Measurements from ENCODE around the gene MMRN2. TPM values are rescaled to one million over a fixed set of nuclear protein-coding genes. Genes with fewer than 3 reads are reported as not detected.
"Not testable (repeated sequence)": the region's sequence is repeated elsewhere in the genome, so short reads cannot be mapped to it uniquely, and the experiment has no call there.

Gene MMRN2
- total and polyA plus RNA-seq, 8 donors, result 1.00 to 40.0 (median 5.7) TPM

DNA sequence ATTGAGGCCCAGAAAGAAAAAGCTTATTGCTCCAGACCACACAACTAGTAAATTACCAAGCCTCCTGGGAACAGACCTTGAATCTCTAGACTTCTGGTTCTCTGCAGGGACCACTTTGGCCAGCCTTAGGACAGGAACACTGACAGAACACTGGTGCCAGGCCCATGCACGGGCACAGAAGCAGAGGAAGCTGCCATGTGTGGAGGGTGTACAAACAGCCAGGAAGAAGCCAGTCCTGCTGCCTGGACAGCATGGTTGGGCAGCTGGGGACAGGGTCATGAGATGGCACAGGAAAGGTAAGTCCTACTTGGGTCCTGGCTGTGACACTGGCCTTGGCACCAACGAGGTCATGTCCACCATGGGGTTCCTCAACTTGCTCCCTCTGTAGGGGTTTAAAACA is 19.2 kb downstream of the MMRN2 start:
- WGBS, 5 donors, result 78 to 90% (median 86%) methylated on average over 2 of the region's 2 CpGs
- Histone ChIP-seq H3K4me3 (no peak overlapping the region), H3K36me3 (peaks cover 0 to 14% (median 5%) of the 10 kb centered on the region in 4 donors), H3K9me3 (no peaks in the 10 kb centered on the region), H3K27me3 (peaks cover 0 to 10% (median 0%) of the 10 kb centered on the region in 3 donors), H3K4me1 (peaks cover 4 to 45% (median 27%) of the 10 kb centered on the region in 4 donors), H3K27ac (peak overlapping the region in 1 of 5 donors; percentile 15)
- intact Hi-C loops (cut with DNase I; ENCODE audit: low total_unique reads), result no loop called here
- no peak for TF ChIP-seq POLR2AphosphoS5 (IDR thresholded peaks at IDR 0.05)
- TF ChIP-seq, protein P1, sequence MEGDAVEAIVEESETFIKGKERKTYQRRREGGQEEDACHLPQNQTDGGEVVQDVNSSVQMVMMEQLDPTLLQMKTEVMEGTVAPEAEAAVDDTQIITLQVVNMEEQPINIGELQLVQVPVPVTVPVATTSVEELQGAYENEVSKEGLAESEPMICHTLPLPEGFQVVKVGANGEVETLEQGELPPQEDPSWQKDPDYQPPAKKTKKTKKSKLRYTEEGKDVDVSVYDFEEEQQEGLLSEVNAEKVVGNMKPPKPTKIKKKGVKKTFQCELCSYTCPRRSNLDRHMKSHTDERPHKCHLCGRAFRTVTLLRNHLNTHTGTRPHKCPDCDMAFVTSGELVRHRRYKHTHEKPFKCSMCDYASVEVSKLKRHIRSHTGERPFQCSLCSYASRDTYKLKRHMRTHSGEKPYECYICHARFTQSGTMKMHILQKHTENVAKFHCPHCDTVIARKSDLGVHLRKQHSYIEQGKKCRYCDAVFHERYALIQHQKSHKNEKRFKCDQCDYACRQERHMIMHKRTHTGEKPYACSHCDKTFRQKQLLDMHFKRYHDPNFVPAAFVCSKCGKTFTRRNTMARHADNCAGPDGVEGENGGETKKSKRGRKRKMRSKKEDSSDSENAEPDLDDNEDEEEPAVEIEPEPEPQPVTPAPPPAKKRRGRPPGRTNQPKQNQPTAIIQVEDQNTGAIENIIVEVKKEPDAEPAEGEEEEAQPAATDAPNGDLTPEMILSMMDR (IDR thresholded peaks at IDR 0.05), result no peak
- TF ChIP-seq EP300 (IDR thresholded peaks at IDR 0.05), result no peak
- TF ChIP-seq POLR2A (IDR thresholded peaks at IDR 0.05), result no peak
- no peak for DNase-seq

DNA sequence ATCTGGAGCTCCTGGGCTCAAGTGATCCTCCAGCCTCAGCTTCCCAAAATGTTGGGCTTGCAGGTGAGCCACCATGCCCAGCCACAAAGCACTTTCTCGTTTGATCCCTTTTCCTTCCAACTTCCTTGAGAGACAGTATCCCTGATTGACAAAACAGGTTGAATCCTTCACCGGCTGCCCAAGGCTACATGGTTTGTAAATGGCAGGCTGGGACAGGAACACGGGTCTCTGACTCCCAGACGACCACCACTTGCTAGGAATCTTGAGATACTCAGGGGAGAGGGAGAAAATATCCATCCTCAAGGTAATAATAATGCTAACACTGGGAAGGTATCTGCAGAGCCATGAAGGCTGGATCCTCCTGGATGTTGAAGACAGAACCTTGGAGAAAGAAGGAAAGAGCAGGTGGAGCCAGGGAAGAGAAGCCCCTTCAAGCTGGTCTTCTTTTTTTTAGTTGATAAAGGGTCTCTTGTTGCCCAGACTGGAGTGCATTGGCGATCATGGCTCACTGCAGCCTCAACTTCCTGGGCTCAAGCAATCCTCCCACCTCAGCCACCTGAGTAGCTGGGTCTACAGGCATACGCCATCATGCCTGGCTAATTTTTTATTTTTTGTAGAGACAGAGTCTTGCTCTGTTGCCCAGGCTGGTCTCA is 19.8 kb downstream of the MMRN2 start:
- no peak for DNase-seq
- 67 to 72% (median 70%) methylated on average over 6 of the region's 6 CpGs for WGBS, 5 donors
- intact Hi-C loops (cut with DNase I; ENCODE audit: low total_unique reads), result no loop called here
- peaks cover 0 to 14% (median 5%) of the 10 kb centered on the region in 4 donors for H3K36me3 ChIP-seq
- H3K4me1 ChIP-seq, result peaks cover 4 to 42% (median 23%) of the 10 kb centered on the region in 4 donors
- TF ChIP-seq POLR2A (IDR thresholded peaks at IDR 0.05) (no peak), EP300 (IDR thresholded peaks at IDR 0.05) (no peak), POLR2AphosphoS5 (IDR thresholded peaks at IDR 0.05) (no peak)
- TF ChIP-seq, protein P1 (IDR thresholded peaks at IDR 0.05), result no peak
- peaks cover 0 to 5% (median 0%) of the 10 kb centered on the region in 3 donors for H3K27me3 ChIP-seq
- no peaks in the 10 kb centered on the region for H3K9me3 ChIP-seq
- H3K4me3 ChIP-seq, result no peak overlapping the region
- H3K27ac ChIP-seq, result peak overlapping the region in 2 of 5 donors; percentile 2 to 15

DNA sequence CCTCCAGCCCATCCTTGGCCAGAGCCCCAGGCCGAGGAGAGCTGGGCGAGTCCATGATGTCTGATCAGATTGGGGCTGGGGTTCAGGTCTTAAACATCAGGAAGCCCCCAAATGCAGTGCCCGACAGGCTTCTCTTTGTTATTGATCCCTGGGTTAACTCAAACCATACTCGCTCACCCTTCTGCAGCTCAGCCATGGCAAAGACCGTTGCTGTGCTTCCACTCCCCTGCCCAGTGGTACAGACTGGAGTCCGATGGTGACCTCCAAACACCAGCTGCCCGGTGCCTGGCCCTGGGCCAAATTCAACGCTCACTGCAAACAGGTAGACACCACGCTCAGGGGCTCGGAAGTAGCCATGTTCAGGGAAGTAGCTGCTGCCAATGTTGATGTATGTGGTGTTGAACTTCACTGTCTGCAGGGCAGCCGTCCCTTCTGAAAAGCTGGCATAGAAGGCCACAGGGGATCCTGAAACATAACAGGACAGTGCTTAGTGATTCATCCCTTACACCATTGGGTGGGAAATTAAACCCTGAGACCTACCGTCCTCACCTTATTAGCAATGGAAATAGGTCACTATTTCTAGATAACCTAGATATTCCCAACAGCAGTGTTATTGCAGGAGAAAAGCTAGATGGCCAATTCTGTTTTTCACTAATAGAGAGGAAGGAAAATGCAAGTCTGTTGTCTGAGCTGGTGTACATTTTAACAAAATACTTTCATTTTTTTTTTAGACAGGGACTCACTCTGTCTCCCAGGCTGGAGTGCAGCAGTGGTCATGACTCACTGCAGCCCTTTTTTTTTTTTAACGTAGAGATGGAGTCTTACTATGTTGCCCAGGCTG is 20.5 kb downstream of the MMRN2 start:
- peaks cover 0 to 17% (median 4%) of the 10 kb centered on the region in 4 donors for H3K36me3 ChIP-seq
- intact Hi-C loops (cut with DNase I; ENCODE audit: low total_unique reads), result no loop called here
- TF ChIP-seq EP300 (IDR thresholded peaks at IDR 0.05), result no peak
- no peak for TF ChIP-seq POLR2AphosphoS5 (IDR thresholded peaks at IDR 0.05)
- TF ChIP-seq POLR2A (IDR thresholded peaks at IDR 0.05), result no peak
- TF ChIP-seq, protein P1 (IDR thresholded peaks at IDR 0.05), result no peak
- H3K27ac ChIP-seq, result peak overlapping the region in 2 of 5 donors; percentile 1 to 20
- DNase-seq, result peak; percentile 29 to 56
- H3K4me3 ChIP-seq, result no peak overlapping the region
- WGBS, 5 donors, result 43 to 69% (median 55%) methylated on average over 12 to 13 of the region's 13 CpGs
- no peaks in the 10 kb centered on the region for H3K9me3 ChIP-seq
- peaks cover 0 to 35% (median 18%) of the 10 kb centered on the region in 4 donors for H3K4me1 ChIP-seq
- H3K27me3 ChIP-seq, result no peaks in the 10 kb centered on the region

DNA sequence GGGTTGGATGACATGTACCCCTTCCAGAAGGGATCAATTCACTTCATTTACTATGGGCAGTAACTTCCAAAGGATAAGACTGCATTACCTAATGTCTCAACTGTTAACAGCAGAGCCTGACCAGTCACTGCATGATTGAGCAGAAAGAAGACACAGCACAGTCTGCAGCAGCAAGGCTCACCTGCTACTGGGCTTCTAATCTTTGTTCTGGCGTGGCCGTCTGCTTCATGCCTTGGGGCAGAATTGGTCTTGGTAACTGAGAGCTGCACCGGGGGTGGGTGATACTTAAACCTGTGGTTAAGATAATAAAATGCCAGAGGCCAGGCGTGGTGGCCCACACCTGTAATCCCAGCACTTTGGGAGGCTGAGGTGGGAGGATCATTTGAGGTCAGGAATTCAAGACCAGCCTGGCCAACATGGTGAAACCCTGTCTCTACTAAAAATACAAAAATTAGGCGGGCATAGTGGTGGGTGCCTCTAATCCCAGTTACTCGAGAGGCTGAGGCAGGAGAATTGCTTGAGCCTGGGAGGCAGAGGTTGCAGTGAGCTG is 23.2 kb downstream of the MMRN2 start:
- peaks cover 8 to 30% (median 20%) of the 10 kb centered on the region in 4 donors for H3K36me3 ChIP-seq
- H3K27me3 ChIP-seq; H3K4me3 ChIP-seq; DNase-seq; H3K9me3 ChIP-seq; H3K27ac ChIP-seq; intact Hi-C loops (cut with DNase I; ENCODE audit: low total_unique reads): not testable (repeated sequence)
- peaks cover 0 to 37% (median 17%) of the 10 kb centered on the region in 4 donors for H3K4me1 ChIP-seq
- 65 to 83% (median 70%) methylated on average over 6 of the region's 6 CpGs for WGBS, 5 donors

Data from stomach (tissue), 9 donors.